PC-3 (cell line): ENCODE results near the gene ACBD3. TPM values are rescaled to one million over a fixed set of nuclear protein-coding genes. Genes with fewer than 3 reads are reported as not detected.

ENCODE experiments used
- ATAC-seq: fragments of 200-7000 bp; cut with Tn5 transposase; 2 replicates; pipeline ENCODE4 v1.9.1; 2020; ENCODE audit warnings: mild to moderate bottlenecking, moderate library complexity
- BruUV-seq: library from RNA; stranded (reverse); fragments of 400-500 nt; replicated peaks from 2 replicates; lab custom pipeline; 2021; lab: Mats Ljungman, UMichigan
- CTCF ChIA-PET: fragments of 300-600 bp; sonication (Branson Sonifier 250); formaldehyde crosslinking; loops from one replicate; lab custom pipeline; 2022; ENCODE audit warnings: antibody characterized with exemption; lab: Charles Lee
- POLR2A ChIA-PET: fragments of 300-600 bp; sonication (Branson Sonifier 250); formaldehyde crosslinking; loops from one replicate; lab custom pipeline; 2022; ENCODE audit warnings: antibody characterized with exemption; ENCODE audit not compliant: unreplicated experiment; lab: Charles Lee
- DNase-seq: peaks from one replicate; pipeline ENCODE4 v3.0.0-alpha.2; 2015
- H2AFZ ChIP-seq: fragments of 300-600 bp; sonication (generic); 2 replicates; pipeline ENCODE4 v1.6.0; 2016; ENCODE audit warnings: antibody characterized with exemption, low read length
- H3F3A ChIP-seq: fragments of 300-600 bp; sonication (generic); one replicate; pipeline ENCODE4 v1.6.0; 2017; ENCODE audit warnings: antibody characterized with exemption, low read length, control low read depth, mild to moderate bottlenecking; ENCODE audit not compliant: unreplicated experiment
- H3K27ac ChIP-seq: fragments of 300-600 bp; sonication (generic); 2 replicates; pipeline ENCODE4 v1.5.1; 2016; ENCODE audit warnings: mild to moderate bottlenecking, low read length
- H3K27me3 ChIP-seq: fragments of 300-600 bp; sonication (generic); 2 replicates; pipeline ENCODE4 v1.6.1; 2016; ENCODE audit warnings: low read length, mixed read lengths
- H3K36me3 ChIP-seq: fragments of 300-600 bp; sonication (generic); 2 replicates; pipeline ENCODE4 v1.6.1; 2016; ENCODE audit warnings: low read depth, mixed run types, low read length, mixed read lengths
- H3K4me1 ChIP-seq: fragments of 300-600 bp; sonication (generic); 2 replicates; pipeline ENCODE4 v1.5.1; 2016; ENCODE audit warnings: low read length; ENCODE audit not compliant: insufficient read depth
- H3K4me2 ChIP-seq: fragments of 300-600 bp; sonication (generic); 2 replicates; pipeline ENCODE4 v1.6.0; 2016; ENCODE audit warnings: low read length
- H3K4me3 ChIP-seq: fragments of 300-600 bp; sonication (generic); 2 replicates; pipeline ENCODE4 v1.5.1; 2016; ENCODE audit warnings: mild to moderate bottlenecking, low read length, mixed read lengths
- H3K79me2 ChIP-seq: fragments of 300-600 bp; sonication (generic); 2 replicates; pipeline ENCODE4 v1.6.1; 2017; ENCODE audit warnings: low read length, mixed read lengths
- H3K9ac ChIP-seq: fragments of 300-600 bp; sonication (generic); 2 replicates; pipeline ENCODE4 v1.6.0; 2016; ENCODE audit warnings: mild to moderate bottlenecking, low read length
- H3K9me2 ChIP-seq: fragments of 300-600 bp; sonication (generic); replicated peaks from 2 replicates; pipeline ENCODE4 v1.6.1; 2016; ENCODE audit warnings: mixed run types, low read length, mixed read lengths
- H3K9me3 ChIP-seq: fragments of 300-600 bp; sonication (generic); 2 replicates; pipeline ENCODE4 v1.6.1; 2016; ENCODE audit warnings: low read length, mixed read lengths
- H4K20me1 ChIP-seq: fragments of 300-600 bp; sonication (generic); 2 replicates; pipeline ENCODE4 v1.6.1; 2016; ENCODE audit warnings: low read length, mixed read lengths
- EZH2 ChIP-seq: fragments of 300-600 bp; sonication (generic); IDR thresholded peaks from one replicate; pipeline ENCODE4 v1.6.1; 2017; ENCODE audit warnings: antibody characterized with exemption, mild to moderate bottlenecking, low read length; ENCODE audit not compliant: unreplicated experiment
- EZH2phosphoT487 ChIP-seq: fragments of 300-600 bp; sonication (generic); IDR thresholded peaks from 2 replicates; pipeline ENCODE4 v1.6.1; 2018; ENCODE audit warnings: mild to moderate bottlenecking, antibody characterized with exemption, low read length, borderline replicate concordance
- intact Hi-C: fragments of 100-400 bp; cut with micrococcal nuclease; formaldehyde crosslinking; loops from 2 replicates; pipeline ENCODE4 v1.9.0; 2023
- total RNA-seq: library from RNA; depleted of rRNA; stranded (reverse); fragments of >200 nt; gene quantifications from 2 replicates; pipeline ENCODE4 v1.2.3, GENCODE V29; 2014
- TF ChIP-seq, protein P1 (sequence below): fragments of 300-600 bp; sonication (generic); conservative IDR thresholded peaks from 2 replicates; pipeline ENCODE4 v1.5.1; 2017; ENCODE audit warnings: antibody characterized with exemption, low read depth, mild to moderate bottlenecking, low read length

Gene ACBD3
- total RNA-seq, 1 experiment from 2014 or later: 62.2 TPM

DNA sequence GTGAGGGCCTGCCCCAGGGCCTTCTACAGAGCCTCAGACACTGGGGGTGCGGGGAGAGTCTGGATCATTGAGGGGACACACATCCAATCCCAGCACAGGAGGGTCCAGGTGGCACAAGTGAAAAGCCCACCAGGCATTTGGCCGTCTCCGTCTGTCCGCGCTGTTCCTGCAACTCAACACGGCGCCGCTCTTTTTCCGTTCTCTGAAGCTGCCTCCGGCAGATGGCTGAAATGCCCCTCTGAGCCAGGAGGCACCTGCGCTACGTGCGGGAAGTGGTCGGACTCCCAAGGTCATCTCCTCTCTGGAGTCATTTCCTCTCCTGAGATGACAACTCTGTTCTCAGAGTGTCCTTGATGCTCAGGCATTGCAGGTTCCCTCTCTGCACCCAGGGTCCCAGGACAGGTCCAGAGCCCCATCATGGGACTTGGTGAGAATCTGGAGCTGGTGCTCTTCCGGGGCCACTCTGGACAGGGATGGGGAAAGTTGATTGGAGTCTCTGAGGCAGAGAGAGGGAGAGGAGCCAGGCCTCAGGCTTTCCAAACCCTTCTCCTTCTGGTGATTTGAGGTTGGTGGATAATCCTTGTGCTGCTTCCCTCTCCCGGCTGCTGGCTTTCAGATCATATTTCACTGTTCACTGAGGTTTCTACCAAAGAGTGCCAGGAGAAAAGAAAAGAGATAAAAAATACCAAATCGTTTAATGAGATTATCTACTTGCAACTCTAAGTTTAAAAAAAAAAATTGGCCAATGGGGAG lies 22.9 kb upstream of the ACBD3 start:
- H3K4me1 ChIP-seq: no peaks in the 10 kb centered on the region
- no peak overlapping the region for H3K27ac ChIP-seq
- H3K9me3 ChIP-seq: no peaks in the 10 kb centered on the region
- no peaks in the 10 kb centered on the region for H3K36me3 ChIP-seq
- no peak for ATAC-seq
- no TSS peak for BruUV-seq
- CTCF ChIA-PET: no interaction called here
- no peak overlapping the region for H3K4me3 ChIP-seq
- no peak overlapping the region for H3K4me2 ChIP-seq
- H3K79me2 ChIP-seq: no peaks in the 10 kb centered on the region
- H3K9me2 ChIP-seq: no peaks in the 10 kb centered on the region
- H3K27me3 ChIP-seq: no peaks in the 10 kb centered on the region
- no peak for DNase-seq
- POLR2A ChIA-PET: no interaction called here
- H3F3A ChIP-seq: no peaks in the 10 kb centered on the region
- H4K20me1 ChIP-seq: no peaks in the 10 kb centered on the region
- no peak overlapping the region for H3K9ac ChIP-seq
- TF ChIP-seq EZH2 (no peak), EZH2phosphoT487 (no peak)
- TF ChIP-seq, protein P1, sequence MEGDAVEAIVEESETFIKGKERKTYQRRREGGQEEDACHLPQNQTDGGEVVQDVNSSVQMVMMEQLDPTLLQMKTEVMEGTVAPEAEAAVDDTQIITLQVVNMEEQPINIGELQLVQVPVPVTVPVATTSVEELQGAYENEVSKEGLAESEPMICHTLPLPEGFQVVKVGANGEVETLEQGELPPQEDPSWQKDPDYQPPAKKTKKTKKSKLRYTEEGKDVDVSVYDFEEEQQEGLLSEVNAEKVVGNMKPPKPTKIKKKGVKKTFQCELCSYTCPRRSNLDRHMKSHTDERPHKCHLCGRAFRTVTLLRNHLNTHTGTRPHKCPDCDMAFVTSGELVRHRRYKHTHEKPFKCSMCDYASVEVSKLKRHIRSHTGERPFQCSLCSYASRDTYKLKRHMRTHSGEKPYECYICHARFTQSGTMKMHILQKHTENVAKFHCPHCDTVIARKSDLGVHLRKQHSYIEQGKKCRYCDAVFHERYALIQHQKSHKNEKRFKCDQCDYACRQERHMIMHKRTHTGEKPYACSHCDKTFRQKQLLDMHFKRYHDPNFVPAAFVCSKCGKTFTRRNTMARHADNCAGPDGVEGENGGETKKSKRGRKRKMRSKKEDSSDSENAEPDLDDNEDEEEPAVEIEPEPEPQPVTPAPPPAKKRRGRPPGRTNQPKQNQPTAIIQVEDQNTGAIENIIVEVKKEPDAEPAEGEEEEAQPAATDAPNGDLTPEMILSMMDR: no peak
- no peak overlapping the region for H2AFZ ChIP-seq
- intact Hi-C loops: no loop called here

DNA sequence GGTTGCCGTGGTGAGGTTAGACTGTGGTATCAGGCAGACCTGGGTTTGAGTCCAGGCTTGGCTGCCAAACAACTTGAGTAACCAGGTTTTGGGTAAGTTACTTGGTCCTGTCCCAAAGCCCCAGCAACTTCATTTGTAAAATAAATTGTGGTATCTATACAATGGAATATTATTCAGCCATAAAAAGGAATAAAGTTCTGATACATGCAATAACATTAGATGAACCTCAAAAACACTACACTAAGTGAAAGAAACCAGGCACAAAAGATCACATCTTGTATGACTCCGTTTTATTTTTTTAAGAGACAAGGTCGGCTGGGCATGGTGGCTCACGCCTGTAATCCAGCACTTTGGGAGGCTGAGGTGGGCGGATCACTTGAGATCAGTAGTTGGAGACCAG lies 20.5 kb upstream of the ACBD3 start:
- no peak overlapping the region for H3K4me3 ChIP-seq
- H3K36me3 ChIP-seq: no peaks in the 10 kb centered on the region
- TF ChIP-seq, protein P1: no peak
- no peak for TF ChIP-seq EZH2phosphoT487
- no peak for TF ChIP-seq EZH2
- no peaks in the 10 kb centered on the region for H3K79me2 ChIP-seq
- H3K4me2 ChIP-seq: no peak overlapping the region
- H3K4me1 ChIP-seq: no peaks in the 10 kb centered on the region
- ChIA-PET POLR2A (no interaction called here), CTCF (no interaction called here)
- ATAC-seq (no peak), DNase-seq (no peak)
- no TSS peak for BruUV-seq
- intact Hi-C loops: no loop called here
- H3K27ac ChIP-seq: no peak overlapping the region
- H3K9me3 ChIP-seq: no peaks in the 10 kb centered on the region
- no peaks in the 10 kb centered on the region for H4K20me1 ChIP-seq
- no peak overlapping the region for H2AFZ ChIP-seq
- H3K9me2 ChIP-seq: no peaks in the 10 kb centered on the region
- H3K27me3 ChIP-seq: no peaks in the 10 kb centered on the region
- H3F3A ChIP-seq: no peaks in the 10 kb centered on the region
- H3K9ac ChIP-seq: no peak overlapping the region

DNA sequence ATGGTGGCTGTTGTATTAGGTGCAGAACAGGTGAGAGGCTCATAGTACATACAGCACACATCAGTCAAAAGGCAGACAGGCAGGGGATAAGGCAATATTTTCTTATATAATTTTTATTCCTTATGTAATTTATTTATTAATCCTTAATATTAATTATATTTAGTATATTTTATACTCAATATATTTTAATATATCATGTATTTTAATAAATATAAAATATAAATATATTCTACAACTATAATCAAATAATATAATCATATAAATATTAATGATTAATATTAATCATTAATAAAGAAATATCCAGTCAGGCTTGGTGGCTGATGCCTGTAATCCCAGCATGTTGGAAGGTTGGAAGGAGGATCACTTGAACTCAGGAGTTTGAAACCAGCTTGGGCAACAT lies 17.7 kb upstream of the ACBD3 start:
- Histone ChIP-seq H3K79me2 (no peaks in the 10 kb centered on the region), H3K4me3 (no peak overlapping the region), H3K9ac (no peak overlapping the region), H4K20me1 (no peaks in the 10 kb centered on the region), H3K4me1 (no peaks in the 10 kb centered on the region), H3K36me3 (no peaks in the 10 kb centered on the region), H3K9me3 (no peaks in the 10 kb centered on the region), H3K27ac (no peak overlapping the region), H2AFZ (no peak overlapping the region), H3F3A (no peaks in the 10 kb centered on the region), H3K27me3 (no peaks in the 10 kb centered on the region), H3K4me2 (no peak overlapping the region), H3K9me2 (no peaks in the 10 kb centered on the region)
- POLR2A ChIA-PET: no interaction called here
- DNase-seq (no peak), ATAC-seq (no peak)
- TF ChIP-seq, protein P1: no peak
- no peak for TF ChIP-seq EZH2phosphoT487
- TF ChIP-seq EZH2: no peak
- BruUV-seq: no TSS peak
- CTCF ChIA-PET: no interaction called here
- intact Hi-C loops: loop anchor here (5.0 kb wide), 1 partner anchor 73 kb away; no protein-coding TSS in a partner anchor
